ENCODE data around the gene CFAP46. TPM values are rescaled to one million over a fixed set of nuclear protein-coding genes. Genes with fewer than 3 reads are reported as not detected.

The CFAP46 gene
- total and polyA plus RNA-seq, 2 donors (not counting 1 experiment from before 2014, with no cell fraction given) = 0.07 TPM; not detected in 1

GRCh38 chr10:132905661-132906060 lies 36.7 kb downstream of the CFAP46 start:
- no peak for TF ChIP-seq EZH2 (IDR thresholded peaks at IDR 0.05; ENCODE audit: borderline replicate concordance, insufficient read depth, low read depth, low read length, poor library complexity, severe bottlenecking)
- TF ChIP-seq, protein P1, sequence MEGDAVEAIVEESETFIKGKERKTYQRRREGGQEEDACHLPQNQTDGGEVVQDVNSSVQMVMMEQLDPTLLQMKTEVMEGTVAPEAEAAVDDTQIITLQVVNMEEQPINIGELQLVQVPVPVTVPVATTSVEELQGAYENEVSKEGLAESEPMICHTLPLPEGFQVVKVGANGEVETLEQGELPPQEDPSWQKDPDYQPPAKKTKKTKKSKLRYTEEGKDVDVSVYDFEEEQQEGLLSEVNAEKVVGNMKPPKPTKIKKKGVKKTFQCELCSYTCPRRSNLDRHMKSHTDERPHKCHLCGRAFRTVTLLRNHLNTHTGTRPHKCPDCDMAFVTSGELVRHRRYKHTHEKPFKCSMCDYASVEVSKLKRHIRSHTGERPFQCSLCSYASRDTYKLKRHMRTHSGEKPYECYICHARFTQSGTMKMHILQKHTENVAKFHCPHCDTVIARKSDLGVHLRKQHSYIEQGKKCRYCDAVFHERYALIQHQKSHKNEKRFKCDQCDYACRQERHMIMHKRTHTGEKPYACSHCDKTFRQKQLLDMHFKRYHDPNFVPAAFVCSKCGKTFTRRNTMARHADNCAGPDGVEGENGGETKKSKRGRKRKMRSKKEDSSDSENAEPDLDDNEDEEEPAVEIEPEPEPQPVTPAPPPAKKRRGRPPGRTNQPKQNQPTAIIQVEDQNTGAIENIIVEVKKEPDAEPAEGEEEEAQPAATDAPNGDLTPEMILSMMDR (IDR thresholded peaks at IDR 0.05) = no peak
- intact Hi-C loops (cut with micrococcal nuclease) = loop anchor here (2.0 kb wide), 1 partner anchor 413 kb away; no protein-coding TSS in a partner anchor
- H3K36me3 ChIP-seq (replicated peaks in 1 of 2; ENCODE audit: control extremely low read depth in 1 of 2, control insufficient read depth in 1 of 2, extremely low read depth in 1 of 2, insufficient read depth in 2 of 2, low read length in 1 of 2) = no peaks in the 10 kb centered on the region
- CTCF ChIA-PET = interaction anchor here (1.3 kb wide), 1 partner anchor 150 kb away, joined by 3 read pairs; no protein-coding TSS in a partner anchor
- no peak overlapping the region for H3K4me2 ChIP-seq (replicated peaks; ENCODE audit: low read depth, low read length, poor library complexity, severe bottlenecking)
- Mint-ChIP-seq H3K27ac (no peak overlapping the region), H3K27me3 (peaks cover 26% of the 10 kb centered on the region), H3K9me3 (ENCODE audit: insufficient read depth) (peaks cover 4% of the 10 kb centered on the region), H3K4me3 (no peak overlapping the region), H3K4me1 (peaks cover 3% of the 10 kb centered on the region)
- no CpG with 5 or more reads among the region's 1 CpG for WGBS (ENCODE audit: insufficient coverage)
- no peaks in the 10 kb centered on the region for H3K4me1 ChIP-seq (ENCODE audit: control insufficient read depth in 2 of 2, insufficient read depth in 2 of 2, low read length in 2 of 2)
- POLR2A ChIA-PET = no interaction called here
- H3K27me3 ChIP-seq (replicated peaks in 1 of 4; ENCODE audit: control extremely low read depth in 1 of 4, control insufficient read depth in 3 of 4, insufficient read depth in 4 of 4, low read length in 3 of 4) = peaks cover 0 to 8% (median 0%) of the 10 kb centered on the region in 4 experiments
- no peak overlapping the region for H3K4me3 ChIP-seq (ENCODE audit: control extremely low read depth in 1 of 5, extremely low read depth in 1 of 5, insufficient read depth in 1 of 5, low read depth in 2 of 5, low read length in 4 of 5)
- H3K79me2 ChIP-seq (ENCODE audit: control insufficient read depth, insufficient read depth, low read length) = no peaks in the 10 kb centered on the region
- no peak overlapping the region for H3K27ac ChIP-seq (ENCODE audit: low read length in 2 of 2)
- H2AFZ ChIP-seq (ENCODE audit: insufficient read depth, low read depth, low read length, poor library complexity, severe bottlenecking) = no peak overlapping the region
- no peak overlapping the region for H3K9ac ChIP-seq (ENCODE audit: low read length)
- H3K9me3 ChIP-seq (ENCODE audit: control extremely low read depth in 1 of 3, control insufficient read depth in 2 of 3, insufficient read depth in 1 of 3, low read length in 2 of 3) = peaks cover 0 to 44% (median 2%) of the 10 kb centered on the region in 3 donors
- no peaks in the 10 kb centered on the region for H4K20me1 ChIP-seq (ENCODE audit: control insufficient read depth, insufficient read depth, low read length, poor library complexity, severe bottlenecking)
- DNase-seq (no peak), ATAC-seq (ENCODE audit: low read depth) (no peak)

GRCh38 chr10:132904814-132905649 lies 37.3 kb downstream of the CFAP46 start:
- Histone ChIP-seq H3K4me3 (ENCODE audit: control extremely low read depth in 1 of 5, extremely low read depth in 1 of 5, insufficient read depth in 1 of 5, low read depth in 2 of 5, low read length in 4 of 5) (no peak overlapping the region), H3K4me2 (replicated peaks; ENCODE audit: low read depth, low read length, poor library complexity, severe bottlenecking) (no peak overlapping the region), H2AFZ (ENCODE audit: insufficient read depth, low read depth, low read length, poor library complexity, severe bottlenecking) (no peak overlapping the region), H3K27ac (ENCODE audit: low read length in 2 of 2) (no peak overlapping the region), H3K79me2 (ENCODE audit: control insufficient read depth, insufficient read depth, low read length) (no peaks in the 10 kb centered on the region), H4K20me1 (ENCODE audit: control insufficient read depth, insufficient read depth, low read length, poor library complexity, severe bottlenecking) (no peaks in the 10 kb centered on the region), H3K9me3 (ENCODE audit: control extremely low read depth in 1 of 3, control insufficient read depth in 2 of 3, insufficient read depth in 1 of 3, low read length in 2 of 3) (peaks cover 0 to 47% (median 2%) of the 10 kb centered on the region in 3 donors), H3K4me1 (ENCODE audit: control insufficient read depth in 2 of 2, insufficient read depth in 2 of 2, low read length in 2 of 2) (no peaks in the 10 kb centered on the region), H3K27me3 (replicated peaks in 1 of 4; ENCODE audit: control extremely low read depth in 1 of 4, control insufficient read depth in 3 of 4, insufficient read depth in 4 of 4, low read length in 3 of 4) (peaks cover 0 to 3% (median 0%) of the 10 kb centered on the region in 4 experiments), H3K36me3 (replicated peaks in 1 of 2; ENCODE audit: control extremely low read depth in 1 of 2, control insufficient read depth in 1 of 2, extremely low read depth in 1 of 2, insufficient read depth in 2 of 2, low read length in 1 of 2) (no peaks in the 10 kb centered on the region), H3K9ac (ENCODE audit: low read length) (no peak overlapping the region)
- Mint-ChIP-seq H3K4me3 (no peak overlapping the region), H3K27me3 (peaks cover 24% of the 10 kb centered on the region), H3K4me1 (peaks cover 3% of the 10 kb centered on the region), H3K27ac (no peak overlapping the region), H3K9me3 (ENCODE audit: insufficient read depth) (peaks cover 6% of the 10 kb centered on the region)
- 80% methylated on average over 20 of the region's 21 CpGs for WGBS (ENCODE audit: insufficient coverage)
- ChIA-PET CTCF (interaction anchor here (1.2 to 1.5 kb wide), 3 partner anchors 58 to 238 kb away, joined by 3 to 4 read pairs (median 4); no protein-coding TSS in a partner anchor), POLR2A (no interaction called here)
- no peak for ATAC-seq (ENCODE audit: low read depth)
- no peak for DNase-seq
- intact Hi-C loops (cut with micrococcal nuclease) = loop anchor here (2.0 kb wide), 1 partner anchor 414 kb away; no protein-coding TSS in a partner anchor
- TF ChIP-seq, protein P1 (IDR thresholded peaks at IDR 0.05) = no peak
- TF ChIP-seq EZH2 (IDR thresholded peaks at IDR 0.05; ENCODE audit: borderline replicate concordance, insufficient read depth, low read depth, low read length, poor library complexity, severe bottlenecking) = no peak
